H7 (cell line): Measurements from ENCODE around the gene HSPA1B. TPM values are rescaled to one million over a fixed set of nuclear protein-coding genes. Genes with fewer than 3 reads are reported as not detected.
"Not testable (repeated sequence)": the region's sequence is repeated elsewhere in the genome, so short reads cannot be mapped to it uniquely, and the experiment has no call there.

Experiments
- DNase-seq: peaks from one replicate; pipeline ENCODE4 v3.0.0; 2012
- H3K27me3 ChIP-seq: 2 replicates; pipeline ENCODE4 v1.6.0; 2011; ENCODE audit warnings: mild to moderate bottlenecking, low read length; ENCODE audit not compliant: control insufficient read depth, insufficient read depth
- H3K36me3 ChIP-seq: replicated peaks from 2 replicates; pipeline ENCODE4 v1.5.1; 2011; ENCODE audit warnings: low read length; ENCODE audit not compliant: control insufficient read depth, insufficient read depth
- H3K4me3 ChIP-seq: 2 replicates; pipeline ENCODE4 v1.5.1; 2011; ENCODE audit warnings: low read depth, mild to moderate bottlenecking, control low read depth, low read length, moderate library complexity; ENCODE audit not compliant: insufficient read depth
- total RNA-seq: library from RNA; depleted of rRNA; stranded (reverse); fragments of >200 nt; shearing (Covaris generic); gene quantifications from 2 replicates; pipeline ENCODE4 v1.2.3, GENCODE V29; 2014

HSPA1B gene
- total RNA-seq, 1 experiment from 2014 or later: 70.4 TPM

DNA sequence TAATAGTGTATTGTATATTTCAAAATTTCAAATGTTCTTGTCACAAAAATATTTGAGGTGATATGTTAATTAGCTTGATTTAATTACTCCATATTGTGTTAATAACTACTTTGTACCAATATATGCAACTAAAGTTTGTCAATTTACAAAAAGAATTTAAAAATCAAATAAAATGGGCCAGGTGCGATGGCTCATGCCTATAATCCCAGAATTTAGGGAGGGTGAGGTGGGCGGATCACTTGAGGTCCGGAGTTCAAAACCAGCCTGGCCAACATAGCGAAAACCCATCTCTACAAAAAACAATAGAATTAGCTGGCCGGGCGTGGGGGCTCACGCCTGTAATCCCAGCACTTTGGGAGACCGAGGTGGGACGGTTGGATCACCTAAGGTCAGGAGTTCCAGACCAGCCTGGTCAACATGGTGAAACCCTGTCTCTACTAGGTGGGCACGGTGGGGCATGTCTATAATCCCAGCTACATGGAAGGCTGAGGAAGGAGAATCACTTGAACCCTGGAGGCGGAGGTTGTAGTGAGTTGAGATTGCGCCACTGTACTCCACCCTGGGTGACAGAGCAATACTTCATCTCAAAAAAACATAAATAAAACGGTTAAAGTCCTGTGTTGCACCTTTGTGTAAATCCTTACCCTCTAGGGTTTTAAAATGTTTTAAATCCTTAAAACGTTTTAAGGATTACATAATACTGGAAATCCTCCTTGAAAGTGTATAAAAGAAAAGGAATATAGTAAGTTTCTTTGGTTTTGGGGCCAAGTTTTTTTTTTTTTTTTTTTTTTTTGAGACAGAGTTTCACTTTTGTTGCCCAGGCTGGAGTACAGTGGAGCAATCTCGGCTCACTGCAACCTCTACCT, 4.0 kb downstream of the HSPA1B start:
- no peak for DNase-seq
- no peaks in the 10 kb centered on the region for H3K27me3 ChIP-seq
- H3K4me3 ChIP-seq: no peak overlapping the region
- H3K36me3 ChIP-seq: peaks cover 7% of the 10 kb centered on the region

GRCh38 chr6:31834367-31835250, 7.1 kb downstream of the HSPA1B start:
- Histone ChIP-seq H3K36me3 (peaks cover 34% of the 10 kb centered on the region), H3K27me3 (no peaks in the 10 kb centered on the region), H3K4me3 (peak overlapping the region; percentile 100)
- peak; percentile 95 for DNase-seq

- H3K36me3 ChIP-seq: peaks cover 41% of the 10 kb centered on the region
These were observed 8.5 kb downstream of the HSPA1B start for GRCh38 chr6:31836047-31836473.

DNA sequence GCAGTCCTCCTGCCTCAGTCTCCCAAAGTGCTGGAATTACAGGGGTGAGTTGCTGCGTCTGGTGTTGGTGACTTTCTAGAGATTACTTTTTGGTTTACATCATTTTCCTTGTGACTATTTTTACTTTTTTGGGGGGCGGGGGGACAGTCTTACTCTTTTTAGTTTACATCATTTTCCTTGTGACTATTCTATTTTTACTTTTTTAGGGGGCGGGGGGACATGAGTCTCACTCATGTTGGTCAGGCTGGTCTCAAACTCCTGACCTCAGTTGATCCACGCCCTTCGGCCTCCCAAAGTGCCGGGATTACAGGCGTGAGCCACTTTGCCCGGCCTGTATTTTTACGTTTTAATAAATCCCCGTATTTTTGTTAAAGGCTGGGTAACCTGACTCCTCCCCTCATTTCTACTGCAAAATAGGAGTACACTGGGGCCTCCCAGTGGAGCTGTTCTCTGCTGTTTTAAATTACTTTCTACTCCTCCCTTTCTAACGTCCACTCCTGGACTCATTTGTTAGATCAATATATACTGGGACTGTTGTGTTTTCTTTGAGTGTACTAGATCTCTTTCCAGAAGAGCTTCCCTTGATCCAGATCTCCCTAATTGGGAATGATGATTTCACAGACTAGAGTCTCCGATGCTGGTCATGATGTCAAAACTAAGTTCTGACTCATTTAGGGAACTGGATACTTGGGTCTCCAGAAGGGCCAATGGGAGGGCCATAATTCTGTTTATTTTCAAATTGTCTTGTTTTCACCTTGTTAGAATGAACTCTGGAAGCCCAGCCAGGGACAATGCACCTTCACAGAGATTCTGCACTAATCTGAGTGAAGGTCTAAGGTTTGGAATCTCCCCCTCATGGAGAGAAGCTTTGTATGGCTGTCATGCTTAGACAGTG, 9.2 kb downstream of the HSPA1B start:
- Histone ChIP-seq H3K36me3 (peaks cover 41% of the 10 kb centered on the region), H3K4me3 (peak overlapping the region; percentile 100), H3K27me3 (no peaks in the 10 kb centered on the region)
- no peak for DNase-seq

More at GRCh38 chr6:31836047-31836473, 8.5 kb downstream of the HSPA1B start:
- no peak for DNase-seq
- Histone ChIP-seq H3K4me3 (peak overlapping the region; percentile 100), H3K27me3 (no peaks in the 10 kb centered on the region)

DNA sequence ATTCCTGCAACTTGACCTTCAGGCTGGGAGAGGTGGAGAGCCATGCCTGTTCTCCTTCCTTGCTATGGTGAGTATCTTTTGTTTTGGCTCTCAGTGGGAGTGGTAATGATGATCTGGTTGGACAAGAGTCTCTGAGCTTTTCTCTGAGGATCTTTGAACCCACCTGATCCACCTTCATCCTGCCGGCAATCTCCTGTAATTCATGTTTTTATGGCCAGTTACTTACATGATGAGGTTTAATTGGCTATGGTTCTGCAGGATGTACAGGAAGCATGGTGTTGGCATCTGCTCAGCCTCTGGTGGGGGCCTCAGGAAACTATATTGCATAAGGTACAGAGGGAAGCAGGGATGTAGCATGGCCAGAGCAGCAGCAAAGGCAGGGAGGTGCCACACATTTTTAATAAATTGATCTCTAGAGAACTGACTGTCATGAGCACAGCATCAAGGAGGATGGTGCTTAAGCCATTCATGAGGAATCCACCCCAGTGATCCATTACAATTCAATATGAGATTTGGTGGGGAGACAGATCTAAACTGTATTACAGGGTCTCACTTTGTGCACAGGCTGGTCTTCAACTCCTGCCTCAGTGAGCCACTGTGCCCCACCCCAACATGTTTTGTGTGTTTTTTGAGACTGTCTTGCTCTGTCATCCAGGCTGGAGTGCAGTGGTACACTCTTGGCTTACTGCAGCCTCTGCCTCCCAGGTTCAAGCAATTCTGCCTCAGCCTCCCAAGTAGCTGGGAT, 10.0 kb downstream of the HSPA1B start:
- H3K27me3 ChIP-seq: no peaks in the 10 kb centered on the region
- no peak for DNase-seq
- H3K36me3 ChIP-seq: peaks cover 41% of the 10 kb centered on the region
- peak overlapping the region; percentile 100; the same call in 1 of the 2 replicates for H3K4me3 ChIP-seq

GRCh38 chr6:31838114-31838553, 10.6 kb downstream of the HSPA1B start:
- not testable (repeated sequence) for H3K4me3 ChIP-seq, H3K27me3 ChIP-seq, DNase-seq
- peaks cover 41% of the 10 kb centered on the region for H3K36me3 ChIP-seq

DNA sequence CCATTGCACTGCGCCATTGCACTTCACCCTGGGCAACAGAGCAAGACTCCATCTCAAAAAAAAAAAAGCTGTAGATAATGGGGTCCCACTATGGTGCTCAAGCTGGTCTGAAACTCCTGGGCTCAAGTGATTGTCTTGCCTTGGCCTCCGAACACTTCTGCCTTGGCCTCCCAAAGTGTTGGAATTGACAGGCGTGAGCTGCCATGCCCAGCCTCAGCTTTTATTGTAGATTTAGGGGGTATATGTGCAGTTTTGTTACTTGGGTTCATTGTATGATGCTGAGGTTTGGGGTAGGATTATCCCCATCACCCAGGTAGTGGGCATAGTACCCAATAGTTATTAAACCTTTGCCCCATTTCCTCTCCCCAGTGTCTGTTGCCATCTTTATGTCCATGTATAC, 11.4 kb downstream of the HSPA1B start:
- Histone ChIP-seq H3K4me3 (no peak overlapping the region), H3K27me3 (no peaks in the 10 kb centered on the region), H3K36me3 (peaks cover 41% of the 10 kb centered on the region)
- DNase-seq: no peak

DNA sequence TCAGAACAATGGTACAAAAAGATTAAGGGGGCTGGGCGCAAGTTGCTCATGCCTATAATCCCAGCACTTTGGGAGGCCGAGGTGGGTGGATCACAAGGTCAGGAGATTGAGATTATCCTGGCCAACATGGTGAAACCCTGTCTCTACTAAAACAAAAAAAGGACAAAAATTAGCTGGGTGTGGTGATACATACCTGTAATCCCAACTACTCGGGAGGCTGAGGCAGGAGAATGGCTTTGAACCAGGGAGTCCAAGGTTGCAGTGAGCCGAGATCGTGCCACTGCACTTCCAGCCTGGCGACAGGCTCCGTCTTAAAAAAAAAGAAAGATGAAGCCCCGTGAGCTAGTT, 12.2 kb downstream of the HSPA1B start:
- H3K4me3 ChIP-seq, DNase-seq, H3K27me3 ChIP-seq: not testable (repeated sequence)
- H3K36me3 ChIP-seq: peaks cover 41% of the 10 kb centered on the region

DNA sequence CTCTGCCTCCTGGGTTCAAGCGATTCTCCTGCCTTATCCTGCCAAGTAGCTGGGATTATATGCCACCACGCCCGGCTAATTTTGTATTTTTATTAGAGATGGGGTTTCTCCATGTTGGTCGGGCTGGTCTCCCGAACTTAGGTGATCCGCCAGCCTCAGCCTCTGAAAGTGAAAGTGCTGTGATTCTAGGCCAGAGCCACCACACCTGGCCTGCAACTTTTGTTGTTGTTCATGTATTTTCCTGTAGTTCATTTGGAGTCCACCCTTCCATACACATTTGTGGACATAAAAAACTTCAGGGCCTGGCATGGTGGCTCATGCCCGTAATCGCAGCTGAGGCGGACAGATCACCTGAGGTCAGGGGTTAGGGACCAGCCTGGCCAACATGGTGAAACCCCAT, 14.5 kb downstream of the HSPA1B start:
- Histone ChIP-seq H3K4me3 (no peak overlapping the region), H3K27me3 (no peaks in the 10 kb centered on the region), H3K36me3 (peaks cover 31% of the 10 kb centered on the region)
- no peak for DNase-seq

DNA sequence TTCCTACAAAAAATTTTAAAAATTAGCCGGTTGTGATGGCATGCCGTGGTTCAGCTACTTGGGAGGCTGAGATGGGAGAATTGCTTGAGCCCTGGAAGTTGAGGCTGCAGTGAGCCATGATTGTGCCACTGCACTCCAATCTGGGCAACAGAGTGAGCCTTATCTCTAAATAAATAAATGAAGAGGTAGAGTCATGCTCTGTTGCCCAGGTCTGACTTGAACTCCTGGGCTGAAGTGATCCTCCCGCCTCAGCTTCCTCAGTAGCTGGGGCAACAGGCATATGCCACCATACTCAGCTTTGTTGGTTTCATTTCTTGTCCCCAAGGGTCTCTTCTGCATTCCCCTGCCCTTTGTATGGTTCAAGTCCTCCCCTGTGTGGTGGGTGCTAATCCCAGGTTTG, 17.0 kb downstream of the HSPA1B start:
- Histone ChIP-seq H3K27me3 (no peaks in the 10 kb centered on the region), H3K4me3 (no peak overlapping the region), H3K36me3 (peaks cover 8% of the 10 kb centered on the region)
- peak; percentile 22 for DNase-seq

- no peaks in the 10 kb centered on the region for H3K36me3 ChIP-seq
- DNase-seq: no peak
- H3K27me3 ChIP-seq: no peaks in the 10 kb centered on the region
These were observed 19.9 kb downstream of the HSPA1B start for GRCh38 chr6:31847276-31847978.

DNA sequence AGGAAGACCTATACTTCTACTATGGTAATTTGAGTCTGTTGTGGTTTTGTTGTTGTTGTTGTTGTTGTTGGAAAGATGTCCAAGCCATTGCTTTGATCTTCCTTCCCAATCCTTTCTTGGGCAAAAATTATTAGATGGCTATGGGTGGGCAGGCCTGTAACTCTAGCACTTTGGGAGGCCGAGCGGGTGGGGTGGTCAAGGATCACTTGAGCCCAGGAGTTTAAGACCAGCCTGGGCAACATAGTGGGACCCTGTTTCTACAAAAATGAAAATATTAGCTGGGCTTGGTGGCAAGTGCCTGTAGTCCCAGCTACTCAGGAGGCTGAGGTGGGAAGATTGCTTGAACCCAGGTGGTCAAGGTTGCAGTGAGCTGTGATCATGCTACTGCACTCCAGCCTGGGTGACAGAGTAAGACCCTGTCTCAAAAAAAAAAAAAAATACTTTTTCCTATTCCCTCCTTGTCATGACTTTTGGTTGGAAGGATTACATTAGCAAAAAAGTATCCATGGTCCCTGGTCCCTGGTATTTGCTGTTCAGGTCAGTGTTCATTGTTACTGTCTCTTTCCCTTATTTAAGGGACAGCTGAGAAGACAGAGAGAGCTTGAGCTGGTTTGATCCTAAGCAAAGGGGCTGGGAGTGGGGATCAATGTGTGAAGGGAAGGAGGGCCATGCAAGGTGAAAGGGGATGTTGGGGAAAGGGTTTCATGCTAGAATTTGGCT, 23.4 kb downstream of the HSPA1B start:
- no peaks in the 10 kb centered on the region for H3K27me3 ChIP-seq
- H3K36me3 ChIP-seq: no peaks in the 10 kb centered on the region
- peak; percentile 31 for DNase-seq
- H3K4me3 ChIP-seq: no peak overlapping the region

More at GRCh38 chr6:31847276-31847978, 19.9 kb downstream of the HSPA1B start:
- no peak overlapping the region for H3K4me3 ChIP-seq

- H3K27me3 ChIP-seq: no peaks in the 10 kb centered on the region
- DNase-seq: no peak
- no peaks in the 10 kb centered on the region for H3K36me3 ChIP-seq
- no peak overlapping the region for H3K4me3 ChIP-seq
These were observed 23.9 kb downstream of the HSPA1B start for GRCh38 chr6:31851485-31851832.
